H1 (cell line): ENCODE results near the gene CENPV. TPM values are rescaled to one million over a fixed set of nuclear protein-coding genes. Genes with fewer than 3 reads are reported as not detected.

Source experiments
- CTCF ChIA-PET: fragments of 300-600 bp; sonication (Branson Sonifier 250); formaldehyde crosslinking; loops from one replicate; lab custom pipeline; 2021; ENCODE audit not compliant: partially characterized antibody; lab: Charles Lee
- POLR2A ChIA-PET: fragments of 300-600 bp; sonication (Branson Sonifier 250); formaldehyde crosslinking; loops from one replicate; lab custom pipeline; 2021; ENCODE audit warnings: inconsistent platforms; ENCODE audit not compliant: partially characterized antibody; lab: Charles Lee
- DNase-seq, 2 experiments: peaks; one replicate each; pipeline versions ENCODE4 v3.0.0 to v3.0.0-alpha.2; 2010 to 2022; ENCODE audit warnings: low spot score in 2 of 2, low read depth in 1 of 2, mixed read lengths in 1 of 2
- FAIRE-seq: peaks from 2 replicates; lab custom pipeline; 2011; peaks lifted over from hg19 to GRCh38; lab: Jason Lieb, UNC
- H2AFZ ChIP-seq: 2 replicates; pipeline ENCODE4 v1.8.1; 2012; ENCODE audit warnings: low read length, inconsistent platforms
- H2AK5ac ChIP-seq: 2 replicates; pipeline ENCODE4 v1.6.1; 2013; ENCODE audit warnings: low read depth, low read length
- H2BK120ac ChIP-seq: replicated peaks from 2 replicates; pipeline ENCODE3; 2013; ENCODE audit warnings: low read depth, low read length, inconsistent platforms
- H2BK12ac ChIP-seq: 2 replicates; pipeline ENCODE4 v1.6.1; 2013; ENCODE audit warnings: low read depth, low read length
- H2BK15ac ChIP-seq: 2 replicates; pipeline ENCODE4 v1.6.1; 2013; ENCODE audit warnings: low read length
- H2BK20ac ChIP-seq: 2 replicates; pipeline ENCODE4 v1.6.1; 2013; ENCODE audit warnings: low read length
- H2BK5ac ChIP-seq: 2 replicates; pipeline ENCODE4 v1.6.1; 2013; ENCODE audit warnings: low read depth, low read length
- H3K14ac ChIP-seq: 2 replicates; pipeline ENCODE4 v1.6.1; 2013; ENCODE audit warnings: inconsistent platforms; ENCODE audit not compliant: insufficient read length
- H3K18ac ChIP-seq: 2 replicates; pipeline ENCODE4 v1.6.1; 2013; ENCODE audit warnings: low read length; ENCODE audit errors: extremely low read depth
- H3K23ac ChIP-seq: 2 replicates; pipeline ENCODE4 v1.6.1; 2013; ENCODE audit warnings: inconsistent platforms; ENCODE audit not compliant: insufficient read length
- H3K23me2 ChIP-seq: 2 replicates; pipeline ENCODE4 v1.6.1; 2013; ENCODE audit warnings: low read depth, low read length
- H3K27ac ChIP-seq: 2 replicates; pipeline ENCODE4 v1.6.1; 2011; ENCODE audit warnings: low read depth, low read length, inconsistent platforms
- H3K27me3 ChIP-seq, 4 experiments: replicated peaks in 1 of 4; 1 replicate in 1 of 4; 2 replicates in 3 of 4; pipeline versions ENCODE4 v1.6.1 to v1.8.1; 2011 to 2013; ENCODE audit warnings: low read length in 3 of 4, mild to moderate bottlenecking in 3 of 4, inconsistent platforms in 2 of 4, mixed read lengths in 2 of 4, moderate library complexity in 1 of 4; ENCODE audit not compliant: control insufficient read depth in 3 of 4, insufficient read depth in 3 of 4; ENCODE audit errors: extremely low read depth in 1 of 4
- H3K36me3 ChIP-seq, 4 experiments: 2 replicates each; pipeline versions ENCODE4 v1.6.1 to v1.8.1; 2011 to 2013; ENCODE audit warnings: mild to moderate bottlenecking in 4 of 4, low read length in 3 of 4, moderate library complexity in 2 of 4, control low read depth in 1 of 4, inconsistent platforms in 1 of 4; ENCODE audit not compliant: insufficient read depth in 4 of 4, control insufficient read depth in 2 of 4
- H3K4ac ChIP-seq: replicated peaks from 2 replicates; pipeline ENCODE3; 2013; ENCODE audit warnings: low read length, low read depth, mixed read lengths, inconsistent platforms; ENCODE audit not compliant: insufficient read length
- H3K4me1 ChIP-seq, 4 experiments: replicated peaks in 1 of 4; 1 replicate in 1 of 4; 2 replicates in 3 of 4; pipeline versions ENCODE4 v1.6.1 to v1.8.1; 2011 to 2013; ENCODE audit warnings: low read length in 3 of 4, inconsistent platforms in 2 of 4, mixed read lengths in 1 of 4; ENCODE audit not compliant: insufficient read depth in 4 of 4, control insufficient read depth in 3 of 4
- H3K4me2 ChIP-seq, 2 experiments: 2 replicates each; pipeline versions ENCODE4 v1.6.1 to v1.8.1; 2011 to 2013; ENCODE audit warnings: low read depth in 2 of 2, low read length in 2 of 2, control low read depth in 1 of 2, inconsistent platforms in 1 of 2, mild to moderate bottlenecking in 1 of 2; ENCODE audit not compliant: insufficient read depth in 1 of 2
- H3K4me3 ChIP-seq, 4 experiments: fragments of 200-600, 300-600 bp in 1 of 4; sonication (generic), shearing (Covaris generic), sonication (Bioruptor Twin) in 1 of 4; 2 replicates each; pipeline versions ENCODE4 v1.5.1 to v1.8.1; 2011 to 2016; ENCODE audit warnings: low read length in 4 of 4, low read depth in 3 of 4, control low read depth in 2 of 4, inconsistent platforms in 2 of 4, mild to moderate bottlenecking in 2 of 4, mixed read lengths in 1 of 4, moderate library complexity in 1 of 4; ENCODE audit not compliant: insufficient read depth in 2 of 4; ENCODE audit errors: extremely low read depth in 1 of 4
- H3K56ac ChIP-seq: replicated peaks from 2 replicates; pipeline ENCODE3; 2013; ENCODE audit warnings: low read depth, mild to moderate bottlenecking, mixed read lengths, low read length, inconsistent platforms; ENCODE audit not compliant: insufficient read length
- H3K79me1 ChIP-seq: 2 replicates; pipeline ENCODE4 v1.6.1; 2013; ENCODE audit warnings: low read depth, low read length, control low read depth
- H3K79me2 ChIP-seq, 2 experiments: 2 replicates each; pipeline versions ENCODE4 v1.6.1 to v1.8.1; 2012 to 2013; ENCODE audit warnings: low read length in 2 of 2, mild to moderate bottlenecking in 2 of 2, inconsistent platforms in 1 of 2; ENCODE audit not compliant: insufficient read depth in 2 of 2, control insufficient read depth in 1 of 2
- H3K9ac ChIP-seq, 4 experiments: replicated peaks in 1 of 4; 1 replicate in 1 of 4; 2 replicates in 3 of 4; pipeline versions ENCODE4 v1.6.1 to v1.8.1; 2011 to 2013; ENCODE audit warnings: low read depth in 3 of 4, low read length in 3 of 4, control low read depth in 2 of 4, mild to moderate bottlenecking in 2 of 4, moderate library complexity in 2 of 4, inconsistent platforms in 1 of 4; ENCODE audit errors: extremely low read depth in 1 of 4
- H3K9me3 ChIP-seq, 2 experiments: 2 replicates each; pipeline versions ENCODE4 v1.6.1 to v1.8.1; 2012 to 2013; ENCODE audit warnings: mild to moderate bottlenecking in 2 of 2, moderate library complexity in 2 of 2, control low read depth in 1 of 2, inconsistent platforms in 1 of 2, low read depth in 1 of 2, low read length in 1 of 2, mixed read lengths in 1 of 2; ENCODE audit not compliant: insufficient read depth in 2 of 2
- H4K20me1 ChIP-seq, 2 experiments: replicated peaks in 1 of 2; 2 replicates each; pipeline versions ENCODE3 to v1.8.1; 2011 to 2013; ENCODE audit warnings: inconsistent platforms in 2 of 2, low read length in 2 of 2, mild to moderate bottlenecking in 1 of 2; ENCODE audit not compliant: insufficient read depth in 2 of 2, control insufficient read depth in 1 of 2
- H4K5ac ChIP-seq: 2 replicates; pipeline ENCODE4 v1.6.1; 2013; ENCODE audit warnings: low read length, low read depth, mixed read lengths, inconsistent platforms; ENCODE audit not compliant: insufficient read length
- H4K8ac ChIP-seq: 2 replicates; pipeline ENCODE4 v1.8.0; 2013; ENCODE audit warnings: mild to moderate bottlenecking, moderate library complexity, low read length, inconsistent platforms; ENCODE audit not compliant: insufficient read depth; ENCODE audit errors: extremely low read depth
- H4K91ac ChIP-seq: replicated peaks from 2 replicates; pipeline ENCODE3; 2013; ENCODE audit warnings: low read length, mixed read lengths, inconsistent platforms; ENCODE audit not compliant: insufficient read length
- ASH2L ChIP-seq: fragments of 200-600, 300-600 bp; sonication (generic); IDR thresholded peaks from one replicate; pipeline ENCODE4 v1.7.1; 2017; ENCODE audit warnings: low read length
- BCL11A ChIP-seq, 2 experiments: IDR thresholded peaks; one replicate each; pipeline ENCODE4 v1.6.1; 2011; ENCODE audit warnings: low read depth in 2 of 2, low read length in 2 of 2, mild to moderate bottlenecking in 2 of 2
- CREB1 ChIP-seq: IDR thresholded peaks from 2 replicates; pipeline ENCODE4 v1.6.1; 2012; ENCODE audit warnings: inconsistent platforms
- FOSL1 ChIP-seq: IDR thresholded peaks from 2 replicates; pipeline ENCODE4 v1.6.1; 2011; ENCODE audit warnings: mild to moderate bottlenecking, low read depth, low read length, moderate library complexity; ENCODE audit not compliant: insufficient read depth
- HDAC2 ChIP-seq, 2 experiments: fragments of 300-600 bp in 1 of 2; sonication (generic) in 1 of 2; IDR thresholded peaks; 2 replicates each; pipeline ENCODE4 v1.6.1; 2011 to 2012; ENCODE audit warnings: low read depth in 2 of 2, low read length in 2 of 2, mild to moderate bottlenecking in 2 of 2, moderate library complexity in 2 of 2, borderline replicate concordance in 1 of 2, inconsistent platforms in 1 of 2
- HDAC6 ChIP-seq: IDR thresholded peaks from one replicate; pipeline ENCODE4 v1.7.1; 2012; ENCODE audit warnings: low read depth, mild to moderate bottlenecking, inconsistent platforms, low read length, moderate library complexity
- POU5F1 ChIP-seq: IDR thresholded peaks from 2 replicates; pipeline ENCODE4 v1.6.1; 2011; ENCODE audit warnings: low read depth, mild to moderate bottlenecking, low read length, moderate library complexity
- SAP30 ChIP-seq: fragments of 300-600 bp; sonication (generic); IDR thresholded peaks from 2 replicates; pipeline ENCODE4 v1.7.1; 2012; ENCODE audit warnings: low read length, moderate library complexity, mild to moderate bottlenecking, inconsistent platforms; ENCODE audit not compliant: insufficient read depth, insufficient replicate concordance
- SUZ12 ChIP-seq: fragments of 200-600 bp; sonication (generic); IDR thresholded peaks from 2 replicates; pipeline ENCODE4 v1.6.1; 2012; ENCODE audit warnings: mild to moderate bottlenecking, inconsistent platforms, low read length, moderate library complexity, mixed read lengths
- WGBS, 2 experiments: shearing (Covaris generic) in 1 of 2; methylation state at CpG; one replicate each; pipeline versions ENCODE4 v1.1.6 to v1.1.7; 2013 to 2015; ENCODE audit warnings: low lambda C conversion rate in 2 of 2, mixed read lengths in 2 of 2, inconsistent platforms in 1 of 2, low coverage in 1 of 2, missing lambda C conversion rate in 1 of 2; ENCODE audit not compliant: insufficient replicate concordance in 2 of 2, insufficient coverage in 1 of 2, insufficient read length in 1 of 2; ENCODE audit errors: extremely low coverage in 1 of 2, missing lambda C conversion rate in 1 of 2; 5-methylcytosine and 5-hydroxymethylcytosine counted together
- polyA plus RNA-seq, 7 experiments: library from polyadenylated mRNA; depleted of rRNA in 3 of 7; stranded (reverse) in 5 of 7; unstranded in 2 of 7; fragments of >200 nt in 5 of 7; fragments of 200-250 nt in 2 of 7; gene quantifications; 1 replicate in 5 of 7; 2 replicates in 1 of 7; 4 replicates in 1 of 7; pipeline versions ENCODE4 v1.2.1 to v1.2.3, GENCODE V29; 2011 to 2013; ENCODE audit warnings: missing spikeins in 2 of 7, mixed read lengths in 2 of 7
- total RNA-seq: library from RNA; stranded (reverse); fragmentation: NEBNext Ultra II Directional; extraction: Animal tissue kit (Norgen Biotek cat#: 25700); gene quantifications from 2 replicates; pipeline ENCODE4 v1.2.1, GENCODE V29; 2021
- TF ChIP-seq, protein P1 (sequence below): IDR thresholded peaks from 2 replicates; pipeline ENCODE4 v1.6.1; 2012; ENCODE audit warnings: inconsistent platforms

CENPV gene
- total and polyA plus RNA-seq, 2 of the 8 experiments (the other 6 are each of a cell fraction or from before 2014, with no cell fraction given): 249 to 260 TPM

GRCh38 chr17:16361874-16362273 is 8.6 kb upstream of the CENPV start:
- H3K14ac ChIP-seq: no peak overlapping the region
- no peak overlapping the region for H3K23ac ChIP-seq
- no peak overlapping the region for H4K91ac ChIP-seq
- no peak overlapping the region for H3K4me2 ChIP-seq
- H3K9me3 ChIP-seq: no peaks in the 10 kb centered on the region
- H3K23me2 ChIP-seq: no peaks in the 10 kb centered on the region
- no peaks in the 10 kb centered on the region for H3K79me2 ChIP-seq
- H3K27ac ChIP-seq: no peak overlapping the region
- no peaks in the 10 kb centered on the region for H4K20me1 ChIP-seq
- 89% methylated on average over 8 of the region's 8 CpGs; no CpG with 5 or more reads in 1 of the 2 experiments for WGBS, 2 experiments
- H3K9ac ChIP-seq: no peak overlapping the region
- H2BK12ac ChIP-seq: no peak overlapping the region
- H3K27me3 ChIP-seq: no peaks in the 10 kb centered on the region
- H3K56ac ChIP-seq: no peak overlapping the region
- no peak overlapping the region for H4K8ac ChIP-seq
- H2BK15ac ChIP-seq: no peak overlapping the region
- H2AFZ ChIP-seq: no peak overlapping the region
- DNase-seq: no peak
- no peaks in the 10 kb centered on the region for H3K36me3 ChIP-seq
- no peak overlapping the region for H2BK5ac ChIP-seq
- no peak for TF ChIP-seq SAP30
- TF ChIP-seq BCL11A (IDR thresholded peaks at IDR 0.05; ENCODE audit: low read depth in 2 of 2, low read length in 2 of 2): no peak
- no peak for TF ChIP-seq HDAC2 (IDR thresholded peaks at IDR 0.05; ENCODE audit: borderline replicate concordance in 1 of 2, low read depth in 2 of 2, low read length in 2 of 2)
- TF ChIP-seq, protein P1, sequence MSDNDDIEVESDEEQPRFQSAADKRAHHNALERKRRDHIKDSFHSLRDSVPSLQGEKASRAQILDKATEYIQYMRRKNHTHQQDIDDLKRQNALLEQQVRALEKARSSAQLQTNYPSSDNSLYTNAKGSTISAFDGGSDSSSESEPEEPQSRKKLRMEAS: no peak
- no peak for TF ChIP-seq FOSL1
- TF ChIP-seq CREB1: no peak
- no peak for TF ChIP-seq HDAC6
- TF ChIP-seq SUZ12: no peak
- no peak for TF ChIP-seq POU5F1
- no peak for TF ChIP-seq ASH2L
- no peak overlapping the region for H3K4ac ChIP-seq
- no peak overlapping the region for H3K4me3 ChIP-seq
- no peak overlapping the region for H4K5ac ChIP-seq
- POLR2A ChIA-PET: interaction anchor here (2.9 kb wide), 1 partner anchor 79 kb away, joined by 14 read pairs; no protein-coding TSS in a partner anchor
- H3K4me1 ChIP-seq: peaks cover 0 to 2% (median 0%) of the 10 kb centered on the region in 4 experiments; a peak in 1 of 7 replicates
- H2BK20ac ChIP-seq: no peak overlapping the region
- FAIRE-seq: no peak
- no peak overlapping the region for H2AK5ac ChIP-seq
- no peaks in the 10 kb centered on the region for H3K79me1 ChIP-seq
- H3K18ac ChIP-seq: no peak overlapping the region
- CTCF ChIA-PET: interaction anchor here (1.2 to 5.1 kb wide), 4 partner anchors 11 to 74 kb away, joined by 4 to 44 read pairs (median 16); partner anchors contain the start of gene CENPV
- H2BK120ac ChIP-seq: no peak overlapping the region
